Adipocyte (in vitro differentiated cells): ENCODE data around the gene NBR1.
A peak's percentile ranks its signal among the peaks of the same experiment; 100 is the strongest.
"Not testable (repeated sequence)": the region's sequence is repeated elsewhere in the genome, so short reads cannot be mapped to it uniquely, and the experiment has no call there.

Experiments
- DNase-seq: peaks from one replicate; pipeline ENCODE4 v3.0.0-alpha.2; 2015; ENCODE audit warnings: low read depth
- H3K27me3 ChIP-seq: replicated peaks from 2 replicates; pipeline ENCODE4 v1.7.0; 2013; ENCODE audit warnings: mild to moderate bottlenecking, low read length, moderate library complexity; ENCODE audit not compliant: control insufficient read depth, insufficient read depth
- H3K36me3 ChIP-seq: 2 replicates; pipeline ENCODE4 v1.7.0; 2013; ENCODE audit warnings: low read length, mild to moderate bottlenecking, moderate library complexity; ENCODE audit not compliant: control insufficient read depth, insufficient read depth, severe bottlenecking
- H3K4me1 ChIP-seq: 2 replicates; pipeline ENCODE4 v1.7.0; 2013; ENCODE audit warnings: mild to moderate bottlenecking, low read length, moderate library complexity; ENCODE audit not compliant: control insufficient read depth, insufficient read depth
- H3K4me3 ChIP-seq: 2 replicates; pipeline ENCODE4 v1.7.0; 2013; ENCODE audit warnings: mild to moderate bottlenecking, low read length, moderate library complexity
- H3K9ac ChIP-seq: 2 replicates; pipeline ENCODE4 v1.7.0; 2013; ENCODE audit warnings: mild to moderate bottlenecking, low read length, moderate library complexity
- H3K9me3 ChIP-seq: 2 replicates; pipeline ENCODE4 v1.7.0; 2013; ENCODE audit warnings: mild to moderate bottlenecking, low read length, moderate library complexity; ENCODE audit not compliant: control insufficient read depth

The NBR1 gene

GRCh38 chr17:43216762-43217613 is 46.0 kb downstream of the NBR1 start:
- Histone ChIP-seq H3K4me1 (peaks cover 16% of the 10 kb centered on the region), H3K9ac (no peak overlapping the region), H3K4me3 (no peak overlapping the region), H3K9me3 (no peaks in the 10 kb centered on the region), H3K27me3 (no peaks in the 10 kb centered on the region), H3K36me3 (peaks cover 16% of the 10 kb centered on the region)
- no peak for DNase-seq

GRCh38 chr17:43217614-43218087 is 46.6 kb downstream of the NBR1 start:
- no peaks in the 10 kb centered on the region for H3K9me3 ChIP-seq
- peaks cover 16% of the 10 kb centered on the region for H3K36me3 ChIP-seq
- no peak overlapping the region for H3K9ac ChIP-seq
- H3K4me3 ChIP-seq, result no peak overlapping the region
- DNase-seq, result no peak
- H3K27me3 ChIP-seq, result no peaks in the 10 kb centered on the region
- H3K4me1 ChIP-seq, result peaks cover 9% of the 10 kb centered on the region

- H3K9ac ChIP-seq, result no peak overlapping the region
- no peaks in the 10 kb centered on the region for H3K27me3 ChIP-seq
- H3K4me3 ChIP-seq, result no peak overlapping the region
- peaks cover 5% of the 10 kb centered on the region for H3K4me1 ChIP-seq
- H3K36me3 ChIP-seq, result peaks cover 16% of the 10 kb centered on the region
- no peak for DNase-seq
- H3K9me3 ChIP-seq, result no peaks in the 10 kb centered on the region
These were observed 48.0 kb downstream of the NBR1 start for GRCh38 chr17:43219001-43219400.

- DNase-seq, result no peak
- Histone ChIP-seq H3K9ac (no peak overlapping the region), H3K27me3 (no peaks in the 10 kb centered on the region), H3K9me3 (no peaks in the 10 kb centered on the region), H3K4me1 (peaks cover 5% of the 10 kb centered on the region), H3K4me3 (no peak overlapping the region), H3K36me3 (peaks cover 20% of the 10 kb centered on the region)
These were observed 48.8 kb downstream of the NBR1 start for GRCh38 chr17:43219746-43220380.

- H3K4me1 ChIP-seq, result peaks cover 5% of the 10 kb centered on the region
- no peaks in the 10 kb centered on the region for H3K9me3 ChIP-seq
- no peak overlapping the region for H3K4me3 ChIP-seq
- no peak overlapping the region for H3K9ac ChIP-seq
- DNase-seq, result no peak
- no peaks in the 10 kb centered on the region for H3K27me3 ChIP-seq
- peaks cover 20% of the 10 kb centered on the region for H3K36me3 ChIP-seq
These were observed 49.6 kb downstream of the NBR1 start for GRCh38 chr17:43220511-43221125.

GRCh38 chr17:43224146-43224705 is 53.2 kb downstream of the NBR1 start:
- Histone ChIP-seq H3K4me3 (no peak overlapping the region), H3K4me1 (peaks cover 5% of the 10 kb centered on the region), H3K9ac (no peak overlapping the region), H3K9me3 (no peaks in the 10 kb centered on the region), H3K36me3 (peaks cover 4% of the 10 kb centered on the region), H3K27me3 (no peaks in the 10 kb centered on the region)
- DNase-seq, result no peak

- Histone ChIP-seq H3K36me3 (peaks cover 4% of the 10 kb centered on the region), H3K4me1 (no peaks in the 10 kb centered on the region), H3K27me3 (no peaks in the 10 kb centered on the region), H3K4me3 (no peak overlapping the region), H3K9me3 (no peaks in the 10 kb centered on the region), H3K9ac (no peak overlapping the region)
- DNase-seq, result no peak
These were observed 55.4 kb downstream of the NBR1 start for GRCh38 chr17:43226393-43226792.

- DNase-seq, H3K9me3 ChIP-seq, H3K4me3 ChIP-seq, H3K4me1 ChIP-seq, H3K27me3 ChIP-seq, H3K9ac ChIP-seq, H3K36me3 ChIP-seq: not testable (repeated sequence)
These were observed 57.2 kb downstream of the NBR1 start, which contains the start of gene CCDC200 for GRCh38 chr17:43228020-43228782. Gene CCDC200, minus strand, starts transcription at chr17:43228623. Its CDS starts 69 bp downstream, at chr17:43228554.

- Histone ChIP-seq H3K9ac (peak overlapping the region; percentile 53), H3K4me3 (peak overlapping the region; percentile 53)
- H3K4me1 ChIP-seq, H3K9me3 ChIP-seq, H3K27me3 ChIP-seq, H3K36me3 ChIP-seq, DNase-seq: not testable (repeated sequence)
These were observed 60.4 kb downstream of the NBR1 start for GRCh38 chr17:43231205-43232020.

GRCh38 chr17:43232021-43232699 is 61.1 kb downstream of the NBR1 start:
- not testable (repeated sequence) for H3K36me3 ChIP-seq, H3K9me3 ChIP-seq
- peak overlapping the region; percentile 53 for H3K4me3 ChIP-seq

More at GRCh38 chr17:43232021-43232699, 61.1 kb downstream of the NBR1 start:
- peak overlapping the region; percentile 53 for H3K9ac ChIP-seq
- not testable (repeated sequence) for H3K4me1 ChIP-seq, DNase-seq, H3K27me3 ChIP-seq
